H1 (cell line): ENCODE data around the gene RRAD. TPM values are rescaled to one million over a fixed set of nuclear protein-coding genes. Genes with fewer than 3 reads are reported as not detected.

Source experiments
- BACH1 ChIP-seq: IDR thresholded peaks from 2 replicates; pipeline ENCODE4 v1.6.1; 2012; ENCODE audit warnings: low read length, improper control_type of control experiment
- CBX8 ChIP-seq: fragments of 300-800, 300-1000 bp; sonication (generic); IDR thresholded peaks from 2 replicates; pipeline ENCODE4 v1.7.1; 2016; ENCODE audit warnings: low read depth, low read length, borderline replicate concordance
- CTBP2 ChIP-seq: IDR thresholded peaks from 2 replicates; pipeline ENCODE4 v1.7.0; 2011; ENCODE audit warnings: borderline replicate concordance, mild to moderate bottlenecking, moderate library complexity, mixed read lengths, low read length; ENCODE audit not compliant: insufficient read depth, insufficient read length
- HDAC2 ChIP-seq, 2 experiments: fragments of 300-600 bp in 1 of 2; sonication (generic) in 1 of 2; IDR thresholded peaks; 2 replicates each; pipeline ENCODE4 v1.6.1; 2011 to 2012; ENCODE audit warnings: low read depth in 2 of 2, low read length in 2 of 2, mild to moderate bottlenecking in 2 of 2, moderate library complexity in 2 of 2, borderline replicate concordance in 1 of 2, inconsistent platforms in 1 of 2
- KDM4A ChIP-seq: IDR thresholded peaks from one replicate; pipeline ENCODE4 v1.7.1; 2012; ENCODE audit warnings: low read depth, mild to moderate bottlenecking, moderate library complexity, low read length, inconsistent platforms; ENCODE audit not compliant: severe bottlenecking
- SIX5 ChIP-seq: IDR thresholded peaks from 2 replicates; pipeline ENCODE4 v1.6.1; 2011; ENCODE audit warnings: mild to moderate bottlenecking, low read depth, low read length
- TBP ChIP-seq: IDR thresholded peaks from 2 replicates; pipeline ENCODE4 v1.6.1; 2011; ENCODE audit warnings: low read depth, low read length, improper control_type of control experiment
- polyA plus RNA-seq, 7 experiments: library from polyadenylated mRNA; depleted of rRNA in 3 of 7; stranded (reverse) in 5 of 7; unstranded in 2 of 7; fragments of >200 nt in 5 of 7; fragments of 200-250 nt in 2 of 7; gene quantifications; 1 replicate in 5 of 7; 2 replicates in 1 of 7; 4 replicates in 1 of 7; pipeline versions ENCODE4 v1.2.1 to v1.2.3, GENCODE V29; 2011 to 2013; ENCODE audit warnings: missing spikeins in 2 of 7, mixed read lengths in 2 of 7
- total RNA-seq: library from RNA; stranded (reverse); fragmentation: NEBNext Ultra II Directional; extraction: Animal tissue kit (Norgen Biotek cat#: 25700); gene quantifications from 2 replicates; pipeline ENCODE4 v1.2.1, GENCODE V29; 2021
- TF ChIP-seq, protein P1 (sequence below): fragments of 300-600 bp; sonication (generic); IDR thresholded peaks from 2 replicates; pipeline ENCODE4 v1.7.1; 2012; ENCODE audit warnings: low read length, moderate library complexity, mild to moderate bottlenecking, inconsistent platforms; ENCODE audit not compliant: insufficient replicate concordance
- TF ChIP-seq, protein P2 (sequence below), 3 experiments: IDR thresholded peaks; 1 replicate in 2 of 3; 2 replicates in 1 of 3; pipeline versions ENCODE4 v1.5.1 to v1.6.1; 2011; ENCODE audit warnings: low read length in 3 of 3, mild to moderate bottlenecking in 3 of 3, inconsistent platforms in 2 of 3, low read depth in 1 of 3, moderate library complexity in 1 of 3; ENCODE audit not compliant: insufficient read depth in 1 of 3; ENCODE audit errors: control extremely low read depth in 1 of 3

RRAD gene
- total and polyA plus RNA-seq, 2 of the 8 experiments (the other 6 are each of a cell fraction or from before 2014, with no cell fraction given), result 0.17 TPM; not detected in 1

DNA sequence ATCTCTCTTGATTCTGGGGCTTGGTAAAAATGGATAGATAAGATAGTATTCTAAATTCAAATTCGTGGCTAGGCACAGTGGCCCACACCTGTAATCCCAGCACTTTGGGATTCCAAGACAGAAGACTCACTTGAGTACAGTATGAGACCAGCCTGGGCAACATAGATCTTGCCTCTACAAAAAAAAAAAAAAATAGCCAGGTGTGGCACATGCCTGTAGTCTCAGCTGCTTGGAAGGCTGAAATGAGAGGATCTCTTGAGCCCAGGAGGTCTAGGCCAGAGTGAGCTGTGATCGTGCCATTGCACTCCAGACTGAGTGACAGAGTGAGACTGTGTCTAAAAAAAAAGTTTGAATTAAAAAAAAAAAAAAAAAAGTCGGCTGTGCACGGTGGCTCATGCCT lies 35.7 kb downstream of the RRAD start (continued):
- TF ChIP-seq, protein P1, sequence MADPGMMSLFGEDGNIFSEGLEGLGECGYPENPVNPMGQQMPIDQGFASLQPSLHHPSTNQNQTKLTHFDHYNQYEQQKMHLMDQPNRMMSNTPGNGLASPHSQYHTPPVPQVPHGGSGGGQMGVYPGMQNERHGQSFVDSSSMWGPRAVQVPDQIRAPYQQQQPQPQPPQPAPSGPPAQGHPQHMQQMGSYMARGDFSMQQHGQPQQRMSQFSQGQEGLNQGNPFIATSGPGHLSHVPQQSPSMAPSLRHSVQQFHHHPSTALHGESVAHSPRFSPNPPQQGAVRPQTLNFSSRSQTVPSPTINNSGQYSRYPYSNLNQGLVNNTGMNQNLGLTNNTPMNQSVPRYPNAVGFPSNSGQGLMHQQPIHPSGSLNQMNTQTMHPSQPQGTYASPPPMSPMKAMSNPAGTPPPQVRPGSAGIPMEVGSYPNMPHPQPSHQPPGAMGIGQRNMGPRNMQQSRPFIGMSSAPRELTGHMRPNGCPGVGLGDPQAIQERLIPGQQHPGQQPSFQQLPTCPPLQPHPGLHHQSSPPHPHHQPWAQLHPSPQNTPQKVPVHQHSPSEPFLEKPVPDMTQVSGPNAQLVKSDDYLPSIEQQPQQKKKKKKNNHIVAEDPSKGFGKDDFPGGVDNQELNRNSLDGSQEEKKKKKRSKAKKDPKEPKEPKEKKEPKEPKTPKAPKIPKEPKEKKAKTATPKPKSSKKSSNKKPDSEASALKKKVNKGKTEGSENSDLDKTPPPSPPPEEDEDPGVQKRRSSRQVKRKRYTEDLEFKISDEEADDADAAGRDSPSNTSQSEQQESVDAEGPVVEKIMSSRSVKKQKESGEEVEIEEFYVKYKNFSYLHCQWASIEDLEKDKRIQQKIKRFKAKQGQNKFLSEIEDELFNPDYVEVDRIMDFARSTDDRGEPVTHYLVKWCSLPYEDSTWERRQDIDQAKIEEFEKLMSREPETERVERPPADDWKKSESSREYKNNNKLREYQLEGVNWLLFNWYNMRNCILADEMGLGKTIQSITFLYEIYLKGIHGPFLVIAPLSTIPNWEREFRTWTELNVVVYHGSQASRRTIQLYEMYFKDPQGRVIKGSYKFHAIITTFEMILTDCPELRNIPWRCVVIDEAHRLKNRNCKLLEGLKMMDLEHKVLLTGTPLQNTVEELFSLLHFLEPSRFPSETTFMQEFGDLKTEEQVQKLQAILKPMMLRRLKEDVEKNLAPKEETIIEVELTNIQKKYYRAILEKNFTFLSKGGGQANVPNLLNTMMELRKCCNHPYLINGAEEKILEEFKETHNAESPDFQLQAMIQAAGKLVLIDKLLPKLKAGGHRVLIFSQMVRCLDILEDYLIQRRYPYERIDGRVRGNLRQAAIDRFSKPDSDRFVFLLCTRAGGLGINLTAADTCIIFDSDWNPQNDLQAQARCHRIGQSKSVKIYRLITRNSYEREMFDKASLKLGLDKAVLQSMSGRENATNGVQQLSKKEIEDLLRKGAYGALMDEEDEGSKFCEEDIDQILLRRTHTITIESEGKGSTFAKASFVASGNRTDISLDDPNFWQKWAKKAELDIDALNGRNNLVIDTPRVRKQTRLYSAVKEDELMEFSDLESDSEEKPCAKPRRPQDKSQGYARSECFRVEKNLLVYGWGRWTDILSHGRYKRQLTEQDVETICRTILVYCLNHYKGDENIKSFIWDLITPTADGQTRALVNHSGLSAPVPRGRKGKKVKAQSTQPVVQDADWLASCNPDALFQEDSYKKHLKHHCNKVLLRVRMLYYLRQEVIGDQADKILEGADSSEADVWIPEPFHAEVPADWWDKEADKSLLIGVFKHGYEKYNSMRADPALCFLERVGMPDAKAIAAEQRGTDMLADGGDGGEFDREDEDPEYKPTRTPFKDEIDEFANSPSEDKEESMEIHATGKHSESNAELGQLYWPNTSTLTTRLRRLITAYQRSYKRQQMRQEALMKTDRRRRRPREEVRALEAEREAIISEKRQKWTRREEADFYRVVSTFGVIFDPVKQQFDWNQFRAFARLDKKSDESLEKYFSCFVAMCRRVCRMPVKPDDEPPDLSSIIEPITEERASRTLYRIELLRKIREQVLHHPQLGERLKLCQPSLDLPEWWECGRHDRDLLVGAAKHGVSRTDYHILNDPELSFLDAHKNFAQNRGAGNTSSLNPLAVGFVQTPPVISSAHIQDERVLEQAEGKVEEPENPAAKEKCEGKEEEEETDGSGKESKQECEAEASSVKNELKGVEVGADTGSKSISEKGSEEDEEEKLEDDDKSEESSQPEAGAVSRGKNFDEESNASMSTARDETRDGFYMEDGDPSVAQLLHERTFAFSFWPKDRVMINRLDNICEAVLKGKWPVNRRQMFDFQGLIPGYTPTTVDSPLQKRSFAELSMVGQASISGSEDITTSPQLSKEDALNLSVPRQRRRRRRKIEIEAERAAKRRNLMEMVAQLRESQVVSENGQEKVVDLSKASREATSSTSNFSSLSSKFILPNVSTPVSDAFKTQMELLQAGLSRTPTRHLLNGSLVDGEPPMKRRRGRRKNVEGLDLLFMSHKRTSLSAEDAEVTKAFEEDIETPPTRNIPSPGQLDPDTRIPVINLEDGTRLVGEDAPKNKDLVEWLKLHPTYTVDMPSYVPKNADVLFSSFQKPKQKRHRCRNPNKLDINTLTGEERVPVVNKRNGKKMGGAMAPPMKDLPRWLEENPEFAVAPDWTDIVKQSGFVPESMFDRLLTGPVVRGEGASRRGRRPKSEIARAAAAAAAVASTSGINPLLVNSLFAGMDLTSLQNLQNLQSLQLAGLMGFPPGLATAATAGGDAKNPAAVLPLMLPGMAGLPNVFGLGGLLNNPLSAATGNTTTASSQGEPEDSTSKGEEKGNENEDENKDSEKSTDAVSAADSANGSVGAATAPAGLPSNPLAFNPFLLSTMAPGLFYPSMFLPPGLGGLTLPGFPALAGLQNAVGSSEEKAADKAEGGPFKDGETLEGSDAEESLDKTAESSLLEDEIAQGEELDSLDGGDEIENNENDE, result no peak
- no peak for TF ChIP-seq TBP
- TF ChIP-seq, protein P2, sequence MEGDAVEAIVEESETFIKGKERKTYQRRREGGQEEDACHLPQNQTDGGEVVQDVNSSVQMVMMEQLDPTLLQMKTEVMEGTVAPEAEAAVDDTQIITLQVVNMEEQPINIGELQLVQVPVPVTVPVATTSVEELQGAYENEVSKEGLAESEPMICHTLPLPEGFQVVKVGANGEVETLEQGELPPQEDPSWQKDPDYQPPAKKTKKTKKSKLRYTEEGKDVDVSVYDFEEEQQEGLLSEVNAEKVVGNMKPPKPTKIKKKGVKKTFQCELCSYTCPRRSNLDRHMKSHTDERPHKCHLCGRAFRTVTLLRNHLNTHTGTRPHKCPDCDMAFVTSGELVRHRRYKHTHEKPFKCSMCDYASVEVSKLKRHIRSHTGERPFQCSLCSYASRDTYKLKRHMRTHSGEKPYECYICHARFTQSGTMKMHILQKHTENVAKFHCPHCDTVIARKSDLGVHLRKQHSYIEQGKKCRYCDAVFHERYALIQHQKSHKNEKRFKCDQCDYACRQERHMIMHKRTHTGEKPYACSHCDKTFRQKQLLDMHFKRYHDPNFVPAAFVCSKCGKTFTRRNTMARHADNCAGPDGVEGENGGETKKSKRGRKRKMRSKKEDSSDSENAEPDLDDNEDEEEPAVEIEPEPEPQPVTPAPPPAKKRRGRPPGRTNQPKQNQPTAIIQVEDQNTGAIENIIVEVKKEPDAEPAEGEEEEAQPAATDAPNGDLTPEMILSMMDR (IDR thresholded peaks at IDR 0.05; ENCODE audit: control extremely low read depth in 1 of 3, insufficient read depth in 1 of 3, low read depth in 1 of 3, low read length in 3 of 3), result no peak
- TF ChIP-seq SIX5, result no peak
- TF ChIP-seq CBX8, result no peak
- TF ChIP-seq CTBP2, result no peak
- TF ChIP-seq HDAC2 (IDR thresholded peaks at IDR 0.05; ENCODE audit: borderline replicate concordance in 1 of 2, low read depth in 2 of 2, low read length in 2 of 2), result no peak
- no peak for TF ChIP-seq BACH1
- no peak for TF ChIP-seq KDM4A
